H1 (cell line): ENCODE results near the gene CDC14B. TPM values are rescaled to one million over a fixed set of nuclear protein-coding genes. Genes with fewer than 3 reads are reported as not detected.

ENCODE experiments used
- CHD7 ChIP-seq: fragments of 300-600 bp; sonication (generic); IDR thresholded peaks from 2 replicates; pipeline ENCODE4 v1.7.1; 2012; ENCODE audit warnings: low read length, moderate library complexity, mild to moderate bottlenecking, inconsistent platforms; ENCODE audit not compliant: insufficient replicate concordance
- JUND ChIP-seq: IDR thresholded peaks from 2 replicates; pipeline ENCODE4 v1.6.1; 2011; ENCODE audit warnings: mild to moderate bottlenecking, improper control_type of control experiment, low read length
- MAFK ChIP-seq: IDR thresholded peaks from 2 replicates; pipeline ENCODE4 v1.6.1; 2012; ENCODE audit warnings: low read depth, mild to moderate bottlenecking, improper control_type of control experiment, low read length
- PHF8 ChIP-seq: fragments of 200-600 bp; sonication (generic); conservative IDR thresholded peaks from 2 replicates; pipeline ENCODE4 v1.7.1; 2012; ENCODE audit warnings: low read depth, mild to moderate bottlenecking, inconsistent platforms, low read length, moderate library complexity
- POLR2AphosphoS5 ChIP-seq: IDR thresholded peaks from 2 replicates; pipeline ENCODE4 v1.6.1; 2011; ENCODE audit warnings: low read depth, low read length
- POU5F1 ChIP-seq: IDR thresholded peaks from 2 replicates; pipeline ENCODE4 v1.6.1; 2011; ENCODE audit warnings: low read depth, mild to moderate bottlenecking, low read length, moderate library complexity
- RAD21 ChIP-seq, 2 experiments: IDR thresholded peaks in 1 of 2; conservative IDR thresholded peaks in 1 of 2; 2 replicates each; pipeline ENCODE4 v1.6.1; 2011; ENCODE audit warnings: low read depth in 2 of 2, low read length in 2 of 2, improper control_type of control experiment in 1 of 2, inconsistent platforms in 1 of 2, mild to moderate bottlenecking in 1 of 2, moderate library complexity in 1 of 2
- RBBP5 ChIP-seq: IDR thresholded peaks from 2 replicates; pipeline ENCODE4 v1.7.1; 2012; ENCODE audit warnings: low read depth, mild to moderate bottlenecking, inconsistent platforms, low read length, moderate library complexity, borderline replicate concordance
- SP1 ChIP-seq: IDR thresholded peaks from 2 replicates; pipeline ENCODE4 v1.6.1; 2011; ENCODE audit warnings: low read depth, low read length
- SP2 ChIP-seq: IDR thresholded peaks from 2 replicates; pipeline ENCODE4 v1.6.1; 2012; ENCODE audit warnings: mild to moderate bottlenecking, low read length, inconsistent platforms
- polyA plus RNA-seq, 7 experiments: library from polyadenylated mRNA; depleted of rRNA in 3 of 7; stranded (reverse) in 5 of 7; unstranded in 2 of 7; fragments of >200 nt in 5 of 7; fragments of 200-250 nt in 2 of 7; gene quantifications; 1 replicate in 5 of 7; 2 replicates in 1 of 7; 4 replicates in 1 of 7; pipeline versions ENCODE4 v1.2.1 to v1.2.3, GENCODE V29; 2011 to 2013; ENCODE audit warnings: missing spikeins in 2 of 7, mixed read lengths in 2 of 7
- total RNA-seq: library from RNA; stranded (reverse); fragmentation: NEBNext Ultra II Directional; extraction: Animal tissue kit (Norgen Biotek cat#: 25700); gene quantifications from 2 replicates; pipeline ENCODE4 v1.2.1, GENCODE V29; 2021

CDC14B gene
- total and polyA plus RNA-seq, 2 of the 8 experiments (the other 6 are each of a cell fraction or from before 2014, with no cell fraction given), result 17.2 to 44.6 TPM

- TF ChIP-seq CHD7 (no peak), RBBP5 (no peak), PHF8 (no peak), RAD21 (IDR thresholded peaks at IDR 0.05 in 1 of 2, conservative IDR thresholded peaks at IDR 0.05 in 1 of 2; ENCODE audit: low read depth in 2 of 2, low read length in 2 of 2) (no peak), POU5F1 (no peak), JUND (no peak), MAFK (no peak), SP2 (no peak), SP1 (no peak), POLR2AphosphoS5 (no peak)
These were observed 32.0 kb downstream of the CDC14B start (continued) for GRCh38 chr9:96587338-96588315.
